Left lobe of liver (tissue), 2 donors: ENCODE measurements around the gene SPIN2B. TPM values are rescaled to one million over a fixed set of nuclear protein-coding genes. Genes with fewer than 3 reads are reported as not detected.
"Not testable (repeated sequence)": the region's sequence is repeated elsewhere in the genome, so short reads cannot be mapped to it uniquely, and the experiment has no call there.

Experiments
- ATAC-seq: fragments of 200-7000 bp; cut with Tn5 transposase; one replicate; pipeline ENCODE4 v1.9.1; 2020; ENCODE audit warnings: mild to moderate bottlenecking, moderate library complexity
- DNase-seq: peaks from one replicate; pipeline ENCODE4 v3.0.0-alpha.2; 2020; ENCODE audit warnings: low spot score
- total RNA-seq: library from RNA; stranded (reverse); gene quantifications from one replicate; pipeline ENCODE4 v1.2.1, GENCODE V29; 2021
- donor health status: DM: no; HTN: no; CAD: no; lungs with moderate emphysema.
- donor health status: DM: no; HTN: yes; CAD: no.

Gene SPIN2B
- 3.2 TPM for total RNA-seq

DNA sequence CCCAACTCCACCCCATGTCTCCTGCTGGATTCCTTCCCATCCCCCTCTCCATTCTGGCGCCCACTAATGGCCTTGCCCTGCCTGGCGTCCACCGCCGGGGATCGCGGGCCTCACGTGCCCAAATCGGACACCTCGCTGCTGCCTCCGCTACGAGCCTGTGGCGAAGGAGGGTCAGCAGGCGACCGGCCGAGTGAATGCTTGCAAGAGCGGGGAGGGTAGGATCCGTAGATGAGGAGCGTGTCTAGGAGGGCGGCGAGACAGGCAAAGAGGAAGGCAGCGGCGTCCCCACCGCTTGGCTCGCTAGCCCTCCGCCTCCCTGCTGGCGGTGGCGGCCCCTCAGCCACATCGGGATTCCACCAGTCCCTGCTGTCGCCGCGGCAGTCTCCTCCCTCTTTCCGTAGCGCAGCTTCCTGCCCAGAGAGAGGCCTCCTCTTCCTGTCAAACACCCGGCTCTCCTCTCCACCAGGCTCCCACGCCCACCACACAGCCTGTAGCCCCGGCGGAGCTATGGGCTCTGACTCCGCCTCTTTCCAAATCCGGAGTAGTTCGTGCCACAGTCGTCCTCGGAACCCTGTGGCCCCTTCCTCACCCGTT, at the start of gene SPIN2B:
TSS of gene SPIN2B (minus strand) at position 387 of the 594 bp plus-strand sequence.
- ATAC-seq (peak; percentile 99), DNase-seq (peak; percentile 77)

DNA sequence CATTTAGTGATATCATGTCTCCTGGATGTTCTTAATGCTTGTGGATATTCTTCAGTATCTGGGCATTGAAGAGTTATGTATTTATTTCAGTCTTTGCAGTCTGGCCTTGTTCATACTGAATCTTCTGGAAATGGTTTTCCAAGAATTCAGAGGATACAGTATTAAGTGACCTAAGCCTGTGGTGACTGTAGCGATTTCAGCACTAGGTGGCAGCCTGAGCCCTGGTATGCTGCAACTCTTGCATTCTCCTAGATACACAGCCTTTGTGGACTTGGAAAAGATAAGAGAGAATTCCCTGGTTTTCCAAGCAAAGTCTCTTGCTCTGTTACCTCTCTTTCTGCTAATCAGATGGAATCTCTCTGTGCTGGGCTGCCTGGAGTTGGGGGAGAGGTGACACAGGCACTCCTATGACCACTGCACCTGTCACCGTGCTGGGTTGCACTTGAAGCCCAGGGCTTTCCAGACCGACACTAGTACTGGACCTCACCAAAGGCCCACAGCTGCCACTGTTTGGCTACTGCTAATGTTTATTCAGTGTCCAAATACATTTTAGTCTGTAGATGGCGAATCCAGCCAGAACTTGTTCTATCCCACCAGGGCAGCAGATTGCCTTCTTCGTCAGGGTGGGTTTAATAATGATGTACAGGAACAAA, 35.2 kb upstream of the SPIN2B start:
- ATAC-seq (peak; percentile 99), DNase-seq (peak; percentile 49)

GRCh38 chrX:57155171-57155570, 33.8 kb upstream of the SPIN2B start:
- DNase-seq (no peak), ATAC-seq (no peak)

DNA sequence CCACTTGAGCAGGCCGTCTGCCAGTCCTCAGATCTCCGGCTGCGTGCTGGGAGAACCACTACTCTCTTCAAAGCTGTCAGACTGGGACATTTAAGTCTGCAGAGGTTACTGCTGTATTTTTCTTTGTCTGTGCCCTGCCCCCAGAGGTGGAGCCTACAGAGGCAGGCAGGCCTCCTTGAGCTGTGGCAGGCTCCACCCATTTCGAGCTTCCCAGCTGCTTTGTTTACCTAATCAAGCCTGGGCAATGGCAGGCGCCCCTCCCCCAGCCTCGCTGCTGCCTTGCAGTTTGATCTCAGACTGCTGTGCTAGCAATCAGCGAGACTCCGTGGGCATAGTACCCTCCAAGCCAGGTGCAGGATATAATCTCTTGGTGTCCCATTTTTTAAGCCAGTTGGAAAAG, 30.9 kb upstream of the SPIN2B start:
- DNase-seq, ATAC-seq: not testable (repeated sequence)

- ATAC-seq (no peak), DNase-seq (no peak)
Observed at GRCh38 chrX:57138674-57139073, 17.3 kb upstream of the SPIN2B start.

- no peak for DNase-seq
Observed at GRCh38 chrX:57137501-57137900, 16.2 kb upstream of the SPIN2B start.

DNA sequence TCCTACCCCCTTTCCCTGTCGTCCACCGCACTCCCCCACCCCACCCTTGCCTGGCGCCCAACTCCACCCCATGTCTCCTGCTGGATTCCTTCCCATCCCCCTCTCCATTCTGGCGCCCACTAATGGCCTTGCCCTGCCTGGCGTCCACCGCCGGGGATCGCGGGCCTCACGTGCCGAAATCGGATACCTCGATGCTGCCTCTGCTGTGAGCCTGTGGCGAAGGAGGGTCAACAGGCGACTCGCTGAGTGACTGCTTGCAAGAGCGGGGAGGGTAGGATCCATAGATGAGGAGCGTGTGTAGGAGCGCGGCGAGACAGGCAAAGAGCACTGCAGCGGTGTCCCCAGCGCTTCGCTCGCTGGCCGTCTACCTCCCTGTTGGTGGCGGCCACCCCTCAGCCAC, 15.7 kb upstream of the SPIN2B start, which contains the start of gene SPIN2A:
TSS of gene SPIN2A (minus strand) at position 325 of the 400 bp plus-strand sequence. CDS start 800 bp downstream, outside the sequence.
- ATAC-seq, result peak; percentile 21
- DNase-seq, result not testable (repeated sequence)

More at GRCh38 chrX:57137501-57137900, 16.2 kb upstream of the SPIN2B start:
- ATAC-seq, result no peak

- not testable (repeated sequence) for ATAC-seq
Observed at GRCh38 chrX:57136589-57136988, 15.2 kb upstream of the SPIN2B start.

GRCh38 chrX:57135287-57135686, 13.9 kb upstream of the SPIN2B start:
- DNase-seq, result no peak
- no peak for ATAC-seq

More at GRCh38 chrX:57136589-57136988, 15.2 kb upstream of the SPIN2B start:
- DNase-seq, result not testable (repeated sequence)

GRCh38 chrX:57134702-57135101, 13.4 kb upstream of the SPIN2B start:
- ATAC-seq (no peak), DNase-seq (no peak)

DNA sequence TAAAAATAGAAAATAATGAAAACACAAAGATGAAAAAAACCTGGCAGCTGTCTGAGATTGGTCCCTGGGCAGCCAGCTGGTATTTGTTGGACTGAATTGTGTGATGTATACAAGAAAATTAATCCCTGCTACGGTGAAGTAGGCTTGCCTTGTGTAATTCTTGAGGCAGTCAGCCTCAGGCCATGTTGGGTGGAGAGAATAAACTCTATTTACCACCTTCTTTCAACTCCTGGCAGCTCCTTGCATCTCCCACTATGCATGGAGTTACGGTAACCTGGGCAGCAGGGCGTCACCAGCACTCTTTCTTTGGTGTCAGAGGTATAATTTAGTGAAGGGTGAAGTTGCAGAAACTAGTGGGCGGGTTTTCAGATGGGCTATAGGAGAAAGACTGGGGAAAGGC, 12.4 kb upstream of the SPIN2B start:
- no peak for ATAC-seq

DNA sequence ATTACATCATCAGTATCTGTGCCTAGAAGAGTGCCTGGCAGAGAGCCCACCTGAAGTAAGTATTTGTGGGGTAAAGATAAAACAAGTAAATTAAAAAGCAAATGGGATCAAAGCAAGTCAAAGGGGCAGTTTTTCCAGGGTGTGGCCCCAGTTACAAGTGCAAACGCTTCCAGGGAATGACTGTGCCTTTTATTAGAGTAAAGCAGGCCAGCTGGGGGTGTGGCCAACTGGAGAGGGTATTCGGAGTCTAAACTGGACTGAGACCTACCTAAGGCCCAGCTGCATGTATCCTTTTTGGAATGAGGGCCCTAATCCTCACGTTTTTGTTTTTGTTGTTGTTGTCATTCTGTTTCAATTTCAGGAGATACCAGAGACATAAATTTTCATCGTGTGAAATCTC, 11.9 kb upstream of the SPIN2B start:
- not testable (repeated sequence) for ATAC-seq, DNase-seq

More for the DNA sequence above, 12.4 kb upstream of the SPIN2B start:
- no peak for DNase-seq

- DNase-seq (no peak), ATAC-seq (no peak)
Observed at GRCh38 chrX:57132046-57132445, 10.7 kb upstream of the SPIN2B start.

DNA sequence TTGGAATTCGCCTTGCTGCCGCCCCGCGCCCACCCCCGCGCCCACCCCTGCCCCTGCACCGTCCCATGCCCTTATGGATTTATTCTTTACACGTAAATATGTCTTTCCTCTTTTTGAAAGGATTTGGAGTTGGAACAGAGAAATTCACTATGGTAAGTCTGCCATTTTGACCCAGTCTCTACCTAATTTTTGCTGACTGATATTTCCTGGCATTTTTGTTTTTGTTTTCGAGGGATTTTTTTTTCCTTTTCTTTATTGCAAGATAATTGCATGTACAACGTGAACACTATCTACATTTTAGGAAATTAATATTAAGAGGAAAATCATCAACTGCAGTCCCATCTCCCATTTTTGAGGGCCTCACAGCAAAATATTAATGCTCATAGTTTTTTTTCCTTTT, 468 bp upstream of the SPIN2B start:
- ATAC-seq (no peak), DNase-seq (no peak)

- ATAC-seq, result peak; percentile 11
- not testable (repeated sequence) for DNase-seq
Observed at GRCh38 chrX:57120619-57121161, 658 bp downstream of the SPIN2B start.

- ATAC-seq, result no peak
- DNase-seq, result no peak
Observed at GRCh38 chrX:57119416-57119815, 1.9 kb downstream of the SPIN2B start.

- DNase-seq, ATAC-seq: not testable (repeated sequence)
Observed at GRCh38 chrX:57117566-57117965, 3.8 kb downstream of the SPIN2B start.

- ATAC-seq, result no peak
Observed at GRCh38 chrX:57104921-57105398, 16.4 kb downstream of the SPIN2B start.

DNA sequence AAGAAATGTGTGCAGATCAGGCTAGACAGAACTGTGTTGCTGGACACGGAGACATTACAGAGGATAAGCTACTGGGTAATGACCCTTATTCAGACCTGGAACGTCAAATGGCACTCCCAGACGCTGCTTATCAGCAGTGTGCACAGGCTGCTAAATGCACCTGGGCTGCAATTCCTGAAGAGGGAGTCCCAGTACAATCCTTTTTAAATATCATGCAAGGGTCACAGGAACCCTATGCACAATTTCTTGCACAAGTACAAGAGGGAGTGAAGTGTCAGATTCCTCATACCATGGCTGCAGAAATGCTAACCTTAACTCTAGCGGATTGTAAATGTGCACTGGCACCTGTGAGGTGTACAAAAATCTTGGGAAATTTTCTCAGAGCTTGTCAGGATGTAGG, 16.9 kb downstream of the SPIN2B start:
- DNase-seq (no peak), ATAC-seq (no peak)

More at GRCh38 chrX:57104921-57105398, 16.4 kb downstream of the SPIN2B start:
- no peak for DNase-seq

- DNase-seq (no peak), ATAC-seq (no peak)
Observed at GRCh38 chrX:57103489-57103888, 17.9 kb downstream of the SPIN2B start.

DNA sequence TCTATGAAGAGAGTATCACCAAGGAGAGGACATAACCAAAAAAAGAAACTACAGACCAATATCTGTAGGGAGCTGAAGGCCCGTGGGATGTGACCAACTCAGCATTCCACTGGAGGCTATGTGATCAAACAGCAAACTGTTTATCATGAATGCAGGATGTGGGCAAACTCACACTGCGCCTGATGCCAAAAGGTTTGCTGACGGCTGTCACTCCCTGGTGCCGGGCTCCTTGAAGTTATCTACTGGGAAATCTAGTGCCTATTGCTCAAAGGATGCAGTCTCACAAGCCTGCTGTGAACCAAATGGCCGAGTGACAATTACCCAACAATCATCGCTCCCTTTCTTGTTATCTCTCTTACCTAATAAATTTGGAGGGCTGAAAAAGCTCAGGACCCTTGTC, 18.4 kb downstream of the SPIN2B start:
- not testable (repeated sequence) for ATAC-seq, DNase-seq

GRCh38 chrX:57083143-57083542, 38.2 kb downstream of the SPIN2B start:
- ATAC-seq, result no peak

More at GRCh38 chrX:57083143-57083542, 38.2 kb downstream of the SPIN2B start:
- no peak for DNase-seq
